HG03175 (cell line): ENCODE measurements around the gene PF4V1.

ENCODE experiments used
- ATAC-seq: cut with Tn5 transposase; IDR thresholded peaks from one replicate; pipeline ENCODE4 v1.9.1; 2021; ENCODE audit warnings: mild to moderate bottlenecking, moderate library complexity; ENCODE audit not compliant: unreplicated experiment

The PF4V1 gene

GRCh38 chr4:73844806-73845205, 8.3 kb upstream of the PF4V1 start:
- ATAC-seq = no peak

GRCh38 chr4:73847526-73848182, 5.4 kb upstream of the PF4V1 start:
- no peak for ATAC-seq

- no peak for ATAC-seq
These were observed 4.8 kb upstream of the PF4V1 start for GRCh38 chr4:73848183-73848777.

- no peak for ATAC-seq
These were observed 2.7 kb upstream of the PF4V1 start for GRCh38 chr4:73850261-73850970.

- ATAC-seq = no peak
These were observed 1.8 kb upstream of the PF4V1 start for GRCh38 chr4:73851293-73851692.

- no peak for ATAC-seq
These were observed 325 bp upstream of the PF4V1 start for GRCh38 chr4:73852771-73853170.

GRCh38 chr4:73853718-73854473, 800 bp downstream of the PF4V1 start:
- no peak for ATAC-seq

- no peak for ATAC-seq
These were observed 2.3 kb downstream of the PF4V1 start for GRCh38 chr4:73855406-73855805.

GRCh38 chr4:73856518-73856917, 3.4 kb downstream of the PF4V1 start:
- ATAC-seq = no peak

GRCh38 chr4:73859614-73860088, 6.6 kb downstream of the PF4V1 start:
- no peak for ATAC-seq

GRCh38 chr4:73860181-73860580, 7.1 kb downstream of the PF4V1 start:
- no peak for ATAC-seq

GRCh38 chr4:73860917-73861316, 7.8 kb downstream of the PF4V1 start:
- no peak for ATAC-seq

- ATAC-seq = no peak
These were observed 9.2 kb downstream of the PF4V1 start for GRCh38 chr4:73862322-73862721.

- ATAC-seq = no peak
These were observed 11.3 kb downstream of the PF4V1 start for GRCh38 chr4:73864365-73864764.

- ATAC-seq = no peak
These were observed 11.9 kb downstream of the PF4V1 start for GRCh38 chr4:73864961-73865360.

- no peak for ATAC-seq
These were observed 12.5 kb downstream of the PF4V1 start for GRCh38 chr4:73865431-73866096.

- ATAC-seq = no peak
These were observed 13.2 kb downstream of the PF4V1 start for GRCh38 chr4:73866246-73866645.

- no peak for ATAC-seq
These were observed 14.7 kb downstream of the PF4V1 start for GRCh38 chr4:73867783-73868182.

- ATAC-seq = no peak
These were observed 15.4 kb downstream of the PF4V1 start for GRCh38 chr4:73868206-73869129.
